ENCODE data around the gene POLR2B. TPM values are rescaled to one million over a fixed set of nuclear protein-coding genes. Genes with fewer than 3 reads are reported as not detected.
A peak's percentile ranks its signal among the peaks of the same experiment; 100 is the strongest.
"Not testable (repeated sequence)": the region's sequence is repeated elsewhere in the genome, so short reads cannot be mapped to it uniquely, and the experiment has no call there.

POLR2B gene
- 111 and 116 TPM in 2 replicates for total RNA-seq (2014; rRNA removed; shearing (Covaris generic))
- polyA plus RNA-seq (2014; cell fraction: nucleus; rRNA removed): 96.0 and 105 TPM in 2 replicates

- peak; percentile 93 for DNase-seq (ENCODE audit: extremely low read depth, low read depth)
Measured at GRCh38 chr4:56978750-56979303, at the start of gene POLR2B. Gene POLR2B (plus strand): TSS chr4:56978896. CDS start chr4:56978986, 90 bp downstream.

GRCh38 chr4:56930638-56931037, 48.1 kb upstream of the POLR2B start:
- no peak for DNase-seq (ENCODE audit: extremely low read depth, low read depth)

- no peak for DNase-seq (ENCODE audit: extremely low read depth, low read depth)
Measured at GRCh38 chr4:56931924-56932323, 46.8 kb upstream of the POLR2B start.

GRCh38 chr4:56937262-56937661, 41.4 kb upstream of the POLR2B start:
- DNase-seq (ENCODE audit: extremely low read depth, low read depth): no peak

GRCh38 chr4:56939826-56940225, 38.9 kb upstream of the POLR2B start:
- DNase-seq (ENCODE audit: extremely low read depth, low read depth): not testable (repeated sequence)

- DNase-seq (ENCODE audit: extremely low read depth, low read depth): no peak
Measured at GRCh38 chr4:56940403-56940802, 38.3 kb upstream of the POLR2B start.

GRCh38 chr4:56940971-56941370, 37.7 kb upstream of the POLR2B start:
- no peak for DNase-seq (ENCODE audit: extremely low read depth, low read depth)

- DNase-seq (ENCODE audit: extremely low read depth, low read depth): no peak
Measured at GRCh38 chr4:56941403-56941802, 37.3 kb upstream of the POLR2B start.

- no peak for DNase-seq (ENCODE audit: extremely low read depth, low read depth)
Measured at GRCh38 chr4:56953680-56954520, 24.8 kb upstream of the POLR2B start.

GRCh38 chr4:56958111-56958517, 20.6 kb upstream of the POLR2B start:
- peak; percentile 53 for DNase-seq (ENCODE audit: extremely low read depth, low read depth)

GRCh38 chr4:56959100-56959499, 19.6 kb upstream of the POLR2B start:
- no peak for DNase-seq (ENCODE audit: extremely low read depth, low read depth)

GRCh38 chr4:56961107-56961500, 17.6 kb upstream of the POLR2B start:
- no peak for DNase-seq (ENCODE audit: extremely low read depth, low read depth)

- DNase-seq (ENCODE audit: extremely low read depth, low read depth): no peak
Measured at GRCh38 chr4:56971383-56971782, 7.3 kb upstream of the POLR2B start.

GRCh38 chr4:56972389-56972788, 6.3 kb upstream of the POLR2B start:
- DNase-seq (ENCODE audit: extremely low read depth, low read depth): no peak

- DNase-seq (ENCODE audit: extremely low read depth, low read depth): no peak
Measured at GRCh38 chr4:56972809-56973208, 5.9 kb upstream of the POLR2B start.

- no peak for DNase-seq (ENCODE audit: extremely low read depth, low read depth)
Measured at GRCh38 chr4:56973336-56973735, 5.4 kb upstream of the POLR2B start.

GRCh38 chr4:56976283-56976836, 2.3 kb upstream of the POLR2B start:
- no peak for DNase-seq (ENCODE audit: extremely low read depth, low read depth)

GRCh38 chr4:56976837-56977320, 1.8 kb upstream of the POLR2B start:
- no peak for DNase-seq (ENCODE audit: extremely low read depth, low read depth)

- DNase-seq (ENCODE audit: extremely low read depth, low read depth): peak; percentile 97
Measured at GRCh38 chr4:56977321-56978012, 1.2 kb upstream of the POLR2B start, which contains the start of gene NOA1. Gene NOA1 (minus strand): TSS chr4:56977606. CDS start chr4:56977585, 21 bp downstream.

GRCh38 chr4:56979421-56980072, 851 bp downstream of the POLR2B start:
- no peak for DNase-seq (ENCODE audit: extremely low read depth, low read depth)
